Erythroblast (primary cell): ENCODE results near the gene FRMD5.

Experiments used
- GATA1 ChIP-seq: IDR thresholded peaks from 2 replicates; pipeline ENCODE4 v1.6.1; 2011; ENCODE audit warnings: low read depth, mild to moderate bottlenecking, control low read depth, low read length, moderate library complexity
- POLR2A ChIP-seq: IDR thresholded peaks from 2 replicates; pipeline ENCODE4 v1.6.1; 2011; ENCODE audit warnings: mild to moderate bottlenecking, low read length

- TF ChIP-seq POLR2A (no peak), GATA1 (no peak)
Observed at GRCh38 chr15:43908516-43909050, 286.5 kb downstream of the FRMD5 start.
